Esophagus muscularis mucosa (tissue), 4 donors: ENCODE data around the gene SYT6. TPM values are rescaled to one million over a fixed set of nuclear protein-coding genes. Genes with fewer than 3 reads are reported as not detected.

Experiments
- DNase-seq: peaks from one replicate; pipeline ENCODE4 v3.0.0-alpha.2; 2017; ENCODE audit errors: extremely low spot score
- H3K27ac ChIP-seq, 4 donors: fragments of 200-600 bp; sonication (generic); replicated peaks in 1 of 4; 1 replicate in 3 of 4; 2 replicates in 1 of 4; pipeline ENCODE4 v1.5.1; 2016 to 2019; ENCODE audit warnings: mild to moderate bottlenecking in 1 of 4
- H3K27me3 ChIP-seq, 4 donors: fragments of 200-600 bp; sonication (generic); one replicate each; pipeline versions ENCODE4 v1.5.1 to v1.6.0; 2016 to 2019
- H3K36me3 ChIP-seq, 4 donors: fragments of 200-600 bp; sonication (generic); one replicate each; pipeline ENCODE4 v1.5.1; 2016 to 2019
- H3K4me1 ChIP-seq, 4 donors: fragments of 200-600 bp; sonication (generic); one replicate each; pipeline ENCODE4 v1.5.1; 2016 to 2019
- H3K4me3 ChIP-seq, 4 donors: fragments of 200-600 bp; sonication (generic); 1 replicate in 2 of 4; 2 replicates in 2 of 4; pipeline ENCODE4 v1.5.1; 2016 to 2019; ENCODE audit warnings: mild to moderate bottlenecking in 4 of 4, moderate library complexity in 1 of 4
- H3K9me3 ChIP-seq, 4 donors: fragments of 200-600 bp; sonication (generic); 1 replicate in 3 of 4; 2 replicates in 1 of 4; pipeline ENCODE4 v1.5.1; 2016 to 2019
- EP300 ChIP-seq: sonication (generic); formaldehyde crosslinking; IDR thresholded peaks from one replicate; pipeline ENCODE4 v1.6.1; 2017; ENCODE audit warnings: antibody characterized with exemption
- POLR2A ChIP-seq: fragments of 450-650 bp; IDR thresholded peaks from one replicate; pipeline ENCODE4 v1.6.1; 2017; ENCODE audit warnings: antibody characterized with exemption, moderate library complexity, mild to moderate bottlenecking, low read depth
- POLR2AphosphoS5 ChIP-seq, 2 donors: sonication (generic); formaldehyde crosslinking; IDR thresholded peaks; one replicate each; pipeline ENCODE4 v1.6.1; 2017; ENCODE audit warnings: antibody characterized with exemption in 2 of 2
- WGBS: methylation state at CpG from one replicate; pipeline ENCODE4 v1.1.5; 2018; 5-methylcytosine and 5-hydroxymethylcytosine counted together
- intact Hi-C: fragments of 100-400 bp; cut with DNase I; formaldehyde crosslinking; loops from one replicate; pipeline ENCODE4 v1.15.1; 2023
- total RNA-seq, 4 donors: library from RNA; depleted of rRNA; stranded (reverse); fragments of >200 nt; gene quantifications; one replicate each; pipeline versions ENCODE4 v1.1.0 to v1.2.1, GENCODE V29; 2016
- TF ChIP-seq, protein P1 (sequence below), 3 experiments: fragments of 200-600 bp in 2 of 3; fragments of 450-650 bp in 1 of 3; sonication (generic) in 2 of 3; IDR thresholded peaks; one replicate each; pipeline ENCODE4 v1.5.1; 2017 to 2019; ENCODE audit warnings: antibody characterized with exemption in 3 of 3, mild to moderate bottlenecking in 2 of 3, moderate library complexity in 1 of 3

SYT6 gene
- total RNA-seq, 4 donors from 2014 or later: 0.06 to 0.83 TPM; not detected in 2

DNA sequence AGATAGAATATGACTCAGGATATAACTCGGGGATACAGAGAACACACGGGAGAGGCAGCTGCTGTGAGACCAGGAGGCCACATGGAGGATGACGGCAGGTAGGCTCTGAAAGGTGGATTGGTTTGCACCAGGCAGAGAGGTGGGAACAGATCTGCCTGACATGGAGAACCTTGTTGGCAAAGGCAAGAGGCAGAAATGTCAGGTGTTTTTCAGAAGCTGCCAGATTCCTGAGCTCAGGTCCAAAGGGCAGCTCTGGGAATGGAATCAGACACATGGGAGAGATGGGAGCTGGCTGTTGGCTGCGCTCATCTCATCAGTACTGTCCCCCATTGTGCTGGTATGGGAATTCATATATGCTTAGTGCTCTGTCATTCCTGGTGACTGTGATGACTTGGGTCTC lies 19.2 kb downstream of the SYT6 start:
- DNase-seq: no peak
- Histone ChIP-seq H3K27ac (no peak overlapping the region), H3K9me3 (no peaks in the 10 kb centered on the region), H3K27me3 (peaks cover 0 to 14% (median 0%) of the 10 kb centered on the region in 4 donors), H3K4me3 (no peak overlapping the region), H3K36me3 (no peaks in the 10 kb centered on the region), H3K4me1 (no peaks in the 10 kb centered on the region)
- WGBS: 83% methylated on average over 4 of the region's 4 CpGs
- intact Hi-C loops: no loop called here
- TF ChIP-seq, protein P1, sequence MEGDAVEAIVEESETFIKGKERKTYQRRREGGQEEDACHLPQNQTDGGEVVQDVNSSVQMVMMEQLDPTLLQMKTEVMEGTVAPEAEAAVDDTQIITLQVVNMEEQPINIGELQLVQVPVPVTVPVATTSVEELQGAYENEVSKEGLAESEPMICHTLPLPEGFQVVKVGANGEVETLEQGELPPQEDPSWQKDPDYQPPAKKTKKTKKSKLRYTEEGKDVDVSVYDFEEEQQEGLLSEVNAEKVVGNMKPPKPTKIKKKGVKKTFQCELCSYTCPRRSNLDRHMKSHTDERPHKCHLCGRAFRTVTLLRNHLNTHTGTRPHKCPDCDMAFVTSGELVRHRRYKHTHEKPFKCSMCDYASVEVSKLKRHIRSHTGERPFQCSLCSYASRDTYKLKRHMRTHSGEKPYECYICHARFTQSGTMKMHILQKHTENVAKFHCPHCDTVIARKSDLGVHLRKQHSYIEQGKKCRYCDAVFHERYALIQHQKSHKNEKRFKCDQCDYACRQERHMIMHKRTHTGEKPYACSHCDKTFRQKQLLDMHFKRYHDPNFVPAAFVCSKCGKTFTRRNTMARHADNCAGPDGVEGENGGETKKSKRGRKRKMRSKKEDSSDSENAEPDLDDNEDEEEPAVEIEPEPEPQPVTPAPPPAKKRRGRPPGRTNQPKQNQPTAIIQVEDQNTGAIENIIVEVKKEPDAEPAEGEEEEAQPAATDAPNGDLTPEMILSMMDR (IDR thresholded peaks at IDR 0.05): no peak
- TF ChIP-seq POLR2A (no peak), EP300 (no peak), POLR2AphosphoS5 (IDR thresholded peaks at IDR 0.05) (no peak)

DNA sequence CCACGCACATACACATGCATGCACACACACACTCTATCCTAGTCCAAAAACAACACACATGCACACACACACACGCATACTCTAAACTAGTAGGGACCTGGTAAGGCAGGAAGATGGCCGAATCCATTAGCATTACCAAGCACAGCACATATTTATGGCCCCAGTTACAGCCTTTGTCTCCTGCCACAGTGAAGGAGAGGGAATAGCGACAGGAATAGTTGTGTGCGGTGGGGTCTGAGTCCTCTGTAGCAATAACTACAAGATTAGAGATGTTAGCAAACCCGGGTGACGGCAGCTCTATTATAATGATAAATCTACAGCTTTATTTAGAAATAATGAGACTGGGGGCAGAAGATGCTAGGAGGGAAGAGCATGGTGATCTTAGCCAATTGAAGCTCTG lies 20.5 kb downstream of the SYT6 start:
- intact Hi-C loops: no loop called here
- WGBS: 92% methylated on average over 7 of the region's 7 CpGs
- Histone ChIP-seq H3K36me3 (no peaks in the 10 kb centered on the region), H3K4me1 (no peaks in the 10 kb centered on the region), H3K4me3 (no peak overlapping the region), H3K27ac (no peak overlapping the region), H3K27me3 (peaks cover 0 to 14% (median 0%) of the 10 kb centered on the region in 4 donors), H3K9me3 (no peaks in the 10 kb centered on the region)
- DNase-seq: no peak
- no peak for TF ChIP-seq EP300
- TF ChIP-seq POLR2A: no peak
- TF ChIP-seq, protein P1 (IDR thresholded peaks at IDR 0.05): no peak
- TF ChIP-seq POLR2AphosphoS5 (IDR thresholded peaks at IDR 0.05): no peak

DNA sequence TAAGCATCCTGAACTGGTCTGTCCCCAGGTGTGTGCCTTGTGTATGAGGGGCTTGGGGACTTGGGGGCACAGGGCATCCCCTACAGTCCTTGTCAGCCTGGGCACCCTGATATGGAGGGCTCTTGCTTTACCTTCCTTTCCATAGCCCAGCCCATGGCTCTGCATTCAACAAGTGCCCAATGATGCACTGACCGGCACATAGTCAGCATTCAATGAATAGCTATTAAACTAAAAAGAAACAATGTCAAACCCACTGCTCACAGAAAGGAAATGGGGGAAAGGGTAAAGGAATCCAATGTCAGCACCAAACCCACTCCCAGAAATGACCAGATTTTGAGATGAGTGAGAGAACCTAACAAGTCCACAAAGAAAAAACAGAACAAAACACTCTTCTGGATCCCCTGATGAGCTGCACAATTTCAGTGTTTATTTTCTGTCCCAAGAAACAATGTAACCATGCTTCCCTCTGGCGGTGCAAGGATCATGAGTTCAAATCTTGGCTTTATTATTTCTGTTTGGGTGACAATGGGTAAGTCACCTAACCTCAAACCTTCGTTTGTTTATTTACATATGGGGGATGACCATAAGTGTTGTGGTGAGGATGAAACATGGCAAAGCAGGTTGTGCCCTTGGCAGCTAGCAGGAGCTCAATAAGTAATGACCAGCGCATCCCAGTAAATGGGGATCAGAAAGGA lies 22.0 kb downstream of the SYT6 start:
- Histone ChIP-seq H3K9me3 (no peaks in the 10 kb centered on the region), H3K4me1 (no peaks in the 10 kb centered on the region), H3K27ac (no peak overlapping the region), H3K27me3 (peaks cover 0 to 14% (median 0%) of the 10 kb centered on the region in 4 donors), H3K4me3 (no peak overlapping the region), H3K36me3 (no peaks in the 10 kb centered on the region)
- intact Hi-C loops: no loop called here
- TF ChIP-seq, protein P1 (IDR thresholded peaks at IDR 0.05): no peak
- TF ChIP-seq EP300 (no peak), POLR2AphosphoS5 (IDR thresholded peaks at IDR 0.05) (no peak), POLR2A (no peak)
- WGBS: 93% methylated on average over 4 of the region's 4 CpGs
- DNase-seq: no peak

DNA sequence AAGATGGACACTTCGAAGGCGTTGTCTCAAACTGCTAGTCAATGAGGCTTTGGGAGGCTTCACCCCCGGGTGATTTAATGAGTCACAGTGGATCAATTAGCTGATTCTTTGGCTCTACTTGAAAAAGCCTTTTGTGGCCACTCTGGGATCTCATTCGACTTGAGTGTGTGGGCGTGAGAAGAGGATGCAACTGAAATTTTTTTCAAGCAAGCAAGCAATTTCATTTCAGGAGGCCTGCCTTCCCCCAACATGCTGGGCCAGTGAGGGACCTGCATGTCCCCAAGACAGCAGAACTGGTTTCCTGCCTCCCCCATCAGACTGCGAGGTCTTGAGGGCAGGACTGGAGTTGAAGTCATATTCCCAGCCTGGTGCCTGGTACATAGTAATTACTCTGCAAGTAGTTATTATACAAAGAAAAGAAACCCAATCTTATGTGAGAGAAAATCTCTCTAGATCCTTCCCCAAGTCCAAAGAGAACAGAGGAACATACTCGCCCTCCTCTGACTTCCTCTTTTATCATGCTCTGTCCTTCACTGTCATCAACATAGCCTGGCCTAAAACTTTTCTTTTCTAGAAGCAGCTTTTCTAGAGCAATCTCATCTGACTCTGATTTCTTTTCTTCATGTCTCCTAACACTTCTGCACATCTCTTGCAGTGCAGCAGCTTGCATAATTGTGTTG lies 22.7 kb downstream of the SYT6 start:
- Histone ChIP-seq H3K4me1 (no peaks in the 10 kb centered on the region), H3K36me3 (no peaks in the 10 kb centered on the region), H3K27ac (no peak overlapping the region), H3K27me3 (peaks cover 0 to 8% (median 0%) of the 10 kb centered on the region in 4 donors), H3K4me3 (no peak overlapping the region), H3K9me3 (no peaks in the 10 kb centered on the region)
- 72% methylated on average over 7 of the region's 7 CpGs for WGBS
- DNase-seq: no peak
- TF ChIP-seq EP300 (no peak), POLR2AphosphoS5 (IDR thresholded peaks at IDR 0.05) (no peak), POLR2A (no peak)
- TF ChIP-seq, protein P1 (IDR thresholded peaks at IDR 0.05): no peak
- intact Hi-C loops: no loop called here
